Body of pancreas (tissue), 4 donors: ENCODE data around the gene B4GALT7.
"Not testable (repeated sequence)": the region's sequence is repeated elsewhere in the genome, so short reads cannot be mapped to it uniquely, and the experiment has no call there.

Experiments
- CTCF ChIP-seq, 7 experiments: fragments of 450-650 bp in 4 of 7; fragments of 200-600 bp in 3 of 7; sonication (generic) in 3 of 7; IDR thresholded peaks; one replicate each; pipeline ENCODE4 v1.5.1; 2016 to 2019; ENCODE audit warnings: antibody characterized with exemption in 7 of 7
- POLR2A ChIP-seq, 3 donors: fragments of 450-650 bp; IDR thresholded peaks; one replicate each; pipeline ENCODE4 v1.6.1; 2016; ENCODE audit warnings: antibody characterized with exemption in 3 of 3, mild to moderate bottlenecking in 2 of 3

- not testable (repeated sequence) for TF ChIP-seq CTCF, POLR2A (IDR thresholded peaks at IDR 0.05)
These were observed 24.2 kb downstream of the B4GALT7 start for GRCh38 chr5:177624172-177624571.
